ENCODE results near the gene CNPPD1. TPM values are rescaled to one million over a fixed set of nuclear protein-coding genes. Genes with fewer than 3 reads are reported as not detected.

The CNPPD1 gene
- total RNA-seq, 2 experiments from 2014 or later = 42.3 to 43.4 TPM

DNA sequence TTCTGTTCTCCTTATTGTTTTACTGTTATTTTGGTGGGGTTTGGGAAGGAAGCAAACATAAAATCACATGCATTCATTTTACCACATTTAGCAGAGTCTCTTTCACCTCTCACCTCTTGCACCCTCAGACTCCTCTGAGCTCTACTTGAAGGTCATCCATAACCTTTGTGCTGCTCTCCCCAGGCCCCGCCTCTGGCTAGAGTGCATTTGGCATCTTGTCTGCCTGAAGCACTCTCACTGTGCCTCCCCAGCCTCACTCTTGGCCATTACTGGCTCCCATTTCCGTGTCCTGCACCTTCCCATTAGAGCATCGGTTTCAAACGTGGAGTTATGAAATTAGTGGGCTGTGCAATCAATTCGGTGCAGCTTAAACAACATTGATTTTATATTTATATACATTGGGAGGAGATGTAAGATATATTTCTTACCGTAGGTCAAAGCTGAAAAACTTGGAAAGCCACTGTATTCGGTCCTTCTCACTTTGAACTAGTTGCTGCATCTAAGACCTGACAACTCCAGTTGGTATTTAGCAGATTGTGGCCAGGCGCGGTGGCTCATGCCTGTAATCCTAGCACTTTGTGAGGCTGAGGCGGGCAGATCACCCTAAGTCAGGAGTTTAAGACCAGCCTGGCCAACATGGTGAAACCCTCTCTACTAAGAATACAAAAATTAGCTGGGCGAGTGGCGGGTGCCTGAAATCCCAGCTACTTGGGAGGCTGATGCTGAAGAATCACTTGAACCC, 22.9 kb upstream of the CNPPD1 start:
- TF ChIP-seq, protein P1, sequence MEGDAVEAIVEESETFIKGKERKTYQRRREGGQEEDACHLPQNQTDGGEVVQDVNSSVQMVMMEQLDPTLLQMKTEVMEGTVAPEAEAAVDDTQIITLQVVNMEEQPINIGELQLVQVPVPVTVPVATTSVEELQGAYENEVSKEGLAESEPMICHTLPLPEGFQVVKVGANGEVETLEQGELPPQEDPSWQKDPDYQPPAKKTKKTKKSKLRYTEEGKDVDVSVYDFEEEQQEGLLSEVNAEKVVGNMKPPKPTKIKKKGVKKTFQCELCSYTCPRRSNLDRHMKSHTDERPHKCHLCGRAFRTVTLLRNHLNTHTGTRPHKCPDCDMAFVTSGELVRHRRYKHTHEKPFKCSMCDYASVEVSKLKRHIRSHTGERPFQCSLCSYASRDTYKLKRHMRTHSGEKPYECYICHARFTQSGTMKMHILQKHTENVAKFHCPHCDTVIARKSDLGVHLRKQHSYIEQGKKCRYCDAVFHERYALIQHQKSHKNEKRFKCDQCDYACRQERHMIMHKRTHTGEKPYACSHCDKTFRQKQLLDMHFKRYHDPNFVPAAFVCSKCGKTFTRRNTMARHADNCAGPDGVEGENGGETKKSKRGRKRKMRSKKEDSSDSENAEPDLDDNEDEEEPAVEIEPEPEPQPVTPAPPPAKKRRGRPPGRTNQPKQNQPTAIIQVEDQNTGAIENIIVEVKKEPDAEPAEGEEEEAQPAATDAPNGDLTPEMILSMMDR (IDR thresholded peaks at IDR 0.05) = no peak
- ATAC-seq (ENCODE audit: poor library complexity) = no peak
- intact Hi-C loops (cut with DNase I, micrococcal nuclease) = loop anchor here in 1 of 2 experiments (10.0 kb wide), 2 partner anchors 185 to 345 kb away; partner anchors contain the start of genes CHPF, DNPEP and TMEM198
- peaks cover 0 to 3% of the 10 kb centered on the region in 2 experiments for H3K9me3 ChIP-seq (ENCODE audit: control insufficient read depth in 1 of 2, insufficient read depth in 1 of 2, low read length in 2 of 2)
- H3K36me3 ChIP-seq (ENCODE audit: insufficient read depth, low read length) = no peaks in the 10 kb centered on the region
- DNase-seq = peak in 1 of 14 experiments; percentile 0
- H3K27ac ChIP-seq (ENCODE audit: low read depth in 1 of 2, low read length in 2 of 2) = no peak overlapping the region
- Mint-ChIP-seq H3K27ac (no peak overlapping the region), H3K36me3 (ENCODE audit: low read depth) (no peaks in the 10 kb centered on the region), H3K9me3 (no peaks in the 10 kb centered on the region), H3K27me3 (peaks cover 6% of the 10 kb centered on the region), H3K4me1 (ENCODE audit: low read depth) (peaks cover 7% of the 10 kb centered on the region), H3K4me3 (no peak overlapping the region)
- H3K27me3 ChIP-seq (ENCODE audit: control insufficient read depth in 1 of 2, insufficient read depth in 2 of 2, low read length in 2 of 2) = peaks cover 0 to 2% of the 10 kb centered on the region in 2 experiments
- H3K4me3 ChIP-seq (ENCODE audit: low read length) = no peak overlapping the region
- H3K4me1 ChIP-seq (ENCODE audit: insufficient read depth, low read length) = peaks cover 6% of the 10 kb centered on the region
- ChIA-PET CTCF (interaction anchor here (0.9 to 2.3 kb wide), 2 partner anchors 12 to 29 kb away, joined by 4 to 6 read pairs; no protein-coding TSS in a partner anchor), POLR2A (interaction anchor here (0.8 to 2.4 kb wide), 6 partner anchors 18 to 46 kb away, joined by 3 to 14 read pairs (median 4); partner anchors contain the start of genes ANKZF1, ATG9A, CNPPD1 and GLB1L)

DNA sequence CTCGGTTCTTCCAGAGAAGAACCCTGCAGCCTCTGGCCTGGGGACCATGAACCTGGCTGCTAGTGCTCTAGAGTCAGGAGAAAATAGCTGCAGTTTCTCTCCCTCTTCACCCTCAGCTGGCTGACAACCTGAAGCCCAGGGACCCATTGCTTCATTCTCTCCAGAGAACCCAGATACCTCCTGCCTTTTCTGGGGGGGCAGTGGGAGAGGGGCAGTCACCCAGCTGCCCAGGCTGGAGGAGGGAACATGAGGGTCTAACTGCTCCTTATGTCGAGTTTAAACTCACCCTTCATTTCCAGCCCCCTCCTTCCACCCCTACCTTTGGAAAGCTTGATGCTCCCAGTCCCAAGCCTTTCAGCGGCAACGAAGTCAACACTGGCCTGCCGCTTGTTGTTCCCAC, 22.2 kb upstream of the CNPPD1 start:
- H3K27ac Mint-ChIP-seq = no peak overlapping the region
- H3K4me1 Mint-ChIP-seq (ENCODE audit: low read depth) = peaks cover 7% of the 10 kb centered on the region
- H3K9me3 Mint-ChIP-seq = no peaks in the 10 kb centered on the region
- H3K27ac ChIP-seq (ENCODE audit: low read depth in 1 of 2, low read length in 2 of 2) = no peak overlapping the region
- CTCF ChIA-PET = interaction anchor here (0.9 kb wide), 1 partner anchor 28 kb away, joined by 4 read pairs; no protein-coding TSS in a partner anchor
- POLR2A ChIA-PET = interaction anchor here (1.0 to 2.4 kb wide), 2 partner anchors 17 to 22 kb away, joined by 3 to 12 read pairs; partner anchors contain the start of gene CNPPD1
- TF ChIP-seq, protein P1 (IDR thresholded peaks at IDR 0.05) = no peak
- H3K36me3 ChIP-seq (ENCODE audit: insufficient read depth, low read length) = no peaks in the 10 kb centered on the region
- peaks cover 6% of the 10 kb centered on the region for H3K4me1 ChIP-seq (ENCODE audit: insufficient read depth, low read length)
- peaks cover 6% of the 10 kb centered on the region for H3K27me3 Mint-ChIP-seq
- H3K4me3 ChIP-seq (ENCODE audit: low read length) = no peak overlapping the region
- H3K9me3 ChIP-seq (ENCODE audit: control insufficient read depth in 1 of 2, insufficient read depth in 1 of 2, low read length in 2 of 2) = peaks cover 0 to 3% of the 10 kb centered on the region in 2 experiments
- peaks cover 0 to 2% of the 10 kb centered on the region in 2 experiments for H3K27me3 ChIP-seq (ENCODE audit: control insufficient read depth in 1 of 2, insufficient read depth in 2 of 2, low read length in 2 of 2)
- no peak for ATAC-seq (ENCODE audit: poor library complexity)
- no peak overlapping the region for H3K4me3 Mint-ChIP-seq
- intact Hi-C loops (cut with DNase I, micrococcal nuclease) = no loop called here
- no peaks in the 10 kb centered on the region for H3K36me3 Mint-ChIP-seq (ENCODE audit: low read depth)
- no peak for DNase-seq

DNA sequence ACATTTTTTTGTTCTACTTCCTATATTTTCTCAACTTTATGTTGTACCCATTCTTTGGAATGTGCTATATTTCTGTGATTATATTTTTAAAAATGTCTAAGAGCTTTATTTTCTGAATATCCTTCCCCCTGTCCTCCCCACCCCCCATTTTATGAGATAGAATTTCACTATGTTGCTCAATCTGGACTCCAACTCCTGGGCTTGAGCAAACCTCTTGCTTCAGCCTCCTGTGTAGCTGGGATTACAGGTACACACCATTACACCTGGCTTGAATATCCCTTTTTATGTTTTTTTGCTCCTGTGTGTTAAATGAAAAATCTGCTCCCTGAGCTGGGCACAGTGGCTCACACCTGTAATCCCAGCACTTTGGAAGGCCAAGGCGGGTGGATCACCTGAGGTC, 20.7 kb upstream of the CNPPD1 start:
- intact Hi-C loops (cut with DNase I, micrococcal nuclease) = no loop called here
- no peak overlapping the region for H3K27ac Mint-ChIP-seq

More for the DNA sequence above, 20.7 kb upstream of the CNPPD1 start:
- H3K36me3 Mint-ChIP-seq (ENCODE audit: low read depth) = no peaks in the 10 kb centered on the region
- peaks cover 0 to 3% of the 10 kb centered on the region in 2 experiments for H3K9me3 ChIP-seq (ENCODE audit: control insufficient read depth in 1 of 2, insufficient read depth in 1 of 2, low read length in 2 of 2)
- no peak overlapping the region for H3K4me3 ChIP-seq (ENCODE audit: low read length)
- no peaks in the 10 kb centered on the region for H3K9me3 Mint-ChIP-seq
- CTCF ChIA-PET = no interaction called here
- peaks cover 7% of the 10 kb centered on the region for H3K4me1 Mint-ChIP-seq (ENCODE audit: low read depth)
- H3K27me3 Mint-ChIP-seq = peaks cover 6% of the 10 kb centered on the region
- H3K4me1 ChIP-seq (ENCODE audit: insufficient read depth, low read length) = peaks cover 6% of the 10 kb centered on the region
- H3K27me3 ChIP-seq (ENCODE audit: control insufficient read depth in 1 of 2, insufficient read depth in 2 of 2, low read length in 2 of 2) = peaks cover 0 to 2% of the 10 kb centered on the region in 2 experiments
- TF ChIP-seq, protein P1 (IDR thresholded peaks at IDR 0.05) = no peak
- ATAC-seq (ENCODE audit: poor library complexity) (no peak), DNase-seq (no peak)
- H3K27ac ChIP-seq (ENCODE audit: low read depth in 1 of 2, low read length in 2 of 2) = no peak overlapping the region
- no peaks in the 10 kb centered on the region for H3K36me3 ChIP-seq (ENCODE audit: insufficient read depth, low read length)
- POLR2A ChIA-PET = interaction anchor here (0.9 to 3.8 kb wide), 4 partner anchors 9 to 21 kb away, joined by 3 to 17 read pairs (median 5); partner anchors contain the start of genes CNPPD1 and ZFAND2B
- H3K4me3 Mint-ChIP-seq = no peak overlapping the region
